WTC11 (cell line): ENCODE results near the gene GLRX2. TPM values are rescaled to one million over a fixed set of nuclear protein-coding genes. Genes with fewer than 3 reads are reported as not detected.

Experiments
- ATAC-seq: fragments of 200-7000 bp; cut with Tn5 transposase; 2 replicates; pipeline ENCODE4 v1.10.0; 2021; ENCODE audit warnings: mild to moderate bottlenecking, moderate library complexity
- CTCF ChIA-PET: fragments of 300-600 bp; sonication (Branson Sonifier 250); formaldehyde crosslinking; loops from one replicate; lab custom pipeline; 2021; ENCODE audit warnings: antibody characterized with exemption; lab: Charles Lee
- POLR2A ChIA-PET: fragments of 350-600 bp; sonication (Branson Sonifier 250); formaldehyde crosslinking; loops from one replicate; lab custom pipeline; 2021; ENCODE audit warnings: antibody characterized with exemption; lab: Charles Lee
- DNase-seq: peaks from one replicate; pipeline ENCODE4 v3.0.0; 2021; ENCODE audit warnings: low spot score
- H3K27ac Mint-ChIP-seq: 2 replicates; pipeline ENCODE4 v1.8.0; 2021; ENCODE audit warnings: mixed read lengths
- H3K27me3 Mint-ChIP-seq: 2 replicates; pipeline ENCODE4 v1.8.0; 2021; ENCODE audit warnings: low read depth, mild to moderate bottlenecking, moderate library complexity, mixed read lengths
- H3K36me3 Mint-ChIP-seq: 2 replicates; pipeline ENCODE4 v1.8.0; 2021; ENCODE audit warnings: mixed read lengths
- H3K4me1 Mint-ChIP-seq: 2 replicates; pipeline ENCODE4 v1.8.0; 2022; ENCODE audit warnings: mixed read lengths
- H3K4me3 Mint-ChIP-seq: 2 replicates; pipeline ENCODE4 v1.8.0; 2021; ENCODE audit warnings: mild to moderate bottlenecking, moderate library complexity, mixed read lengths
- H3K9me3 Mint-ChIP-seq: 2 replicates; pipeline ENCODE4 v1.8.0; 2021; ENCODE audit warnings: mixed read lengths
- CREB1 ChIP-seq: sonication (generic); formaldehyde crosslinking; IDR thresholded peaks from 2 replicates; pipeline ENCODE4 v1.8.0; 2023; ENCODE audit warnings: mild to moderate bottlenecking, missing genetic modification reagents
- CREM ChIP-seq: sonication (generic); formaldehyde crosslinking; IDR thresholded peaks from 2 replicates; pipeline ENCODE4 v1.8.1; 2022; ENCODE audit warnings: mild to moderate bottlenecking, missing genetic modification reagents, moderate library complexity
- ELF4 ChIP-seq: sonication (generic); formaldehyde crosslinking; IDR thresholded peaks from 2 replicates; pipeline ENCODE4 v1.8.1; 2022; ENCODE audit warnings: low read depth, mild to moderate bottlenecking, moderate library complexity, missing genetic modification reagents
- EMX1 ChIP-seq: fragments of 250-450 bp; sonication (Bioruptor Pico); IDR thresholded peaks from 2 replicates; pipeline ENCODE4 v1.8.0; 2021; ENCODE audit warnings: mild to moderate bottlenecking
- GRHL2 ChIP-seq: fragments of 250-450 bp; sonication (Bioruptor Pico); IDR thresholded peaks from 2 replicates; pipeline ENCODE4 v1.8.0; 2022; ENCODE audit warnings: mild to moderate bottlenecking, moderate library complexity; ENCODE audit not compliant: insufficient replicate concordance, severe bottlenecking
- NFYB ChIP-seq: sonication (generic); formaldehyde crosslinking; conservative IDR thresholded peaks from 2 replicates; pipeline ENCODE4 v1.8.0; 2022; ENCODE audit warnings: low read depth, missing genetic modification reagents
- NR1H2 ChIP-seq: sonication (generic); formaldehyde crosslinking; IDR thresholded peaks from 2 replicates; pipeline ENCODE4 v1.9.0; 2021; ENCODE audit warnings: mild to moderate bottlenecking, moderate library complexity, missing genetic modification reagents
- NR3C1 ChIP-seq: sonication (generic); formaldehyde crosslinking; conservative IDR thresholded peaks from 2 replicates; pipeline ENCODE4 v1.8.1; 2023; ENCODE audit warnings: low read depth, mild to moderate bottlenecking, missing genetic modification reagents
- TCF7 ChIP-seq: sonication (generic); formaldehyde crosslinking; IDR thresholded peaks from 2 replicates; pipeline ENCODE4 v1.8.0; 2022; ENCODE audit warnings: mild to moderate bottlenecking, low read depth, missing genetic modification reagents, moderate library complexity
- ZBTB21 ChIP-seq: sonication (generic); formaldehyde crosslinking; IDR thresholded peaks from 2 replicates; pipeline ENCODE4 v1.8.1; 2023; ENCODE audit warnings: mild to moderate bottlenecking, missing genetic modification reagents, borderline replicate concordance
- ZNF121 ChIP-seq: sonication (generic); formaldehyde crosslinking; IDR thresholded peaks from 2 replicates; pipeline ENCODE4 v1.8.0; 2023; ENCODE audit warnings: missing genetic modification reagents
- ZNF219 ChIP-seq: sonication (generic); formaldehyde crosslinking; IDR thresholded peaks from 2 replicates; pipeline ENCODE4 v1.8.0; 2023; ENCODE audit warnings: missing genetic modification reagents, mild to moderate bottlenecking, borderline replicate concordance
- total RNA-seq: library from RNA; stranded (reverse); gene quantifications from 3 replicates; pipeline ENCODE4 v1.2.3, GENCODE V29; 2021
- TF ChIP-seq, protein P1 (sequence below): sonication (generic); formaldehyde crosslinking; IDR thresholded peaks from 2 replicates; pipeline ENCODE4 v1.8.1; 2023; ENCODE audit warnings: mild to moderate bottlenecking, missing genetic modification reagents
- TF ChIP-seq, protein P2 (sequence below): fragments of 250-450 bp; sonication (Bioruptor Pico); IDR thresholded peaks from 2 replicates; pipeline ENCODE4 v1.9.0; 2021; ENCODE audit warnings: mild to moderate bottlenecking
- TF ChIP-seq, protein P3 (sequence below): sonication (generic); formaldehyde crosslinking; IDR thresholded peaks from 2 replicates; pipeline ENCODE4 v1.8.0; 2022; ENCODE audit warnings: mild to moderate bottlenecking, missing genetic modification reagents
- TF ChIP-seq, protein P4 (sequence below): sonication (generic); formaldehyde crosslinking; IDR thresholded peaks from 2 replicates; pipeline ENCODE4 v1.8.1; 2023; ENCODE audit warnings: mild to moderate bottlenecking, missing genetic modification reagents, moderate library complexity
- TF ChIP-seq, protein P5 (sequence below): sonication (generic); formaldehyde crosslinking; conservative IDR thresholded peaks from 2 replicates; pipeline ENCODE4 v1.8.1; 2023; ENCODE audit warnings: mild to moderate bottlenecking, low read depth, missing genetic modification reagents, moderate library complexity

Gene GLRX2
- total RNA-seq, 1 experiment from 2014 or later: 8.4 TPM

DNA sequence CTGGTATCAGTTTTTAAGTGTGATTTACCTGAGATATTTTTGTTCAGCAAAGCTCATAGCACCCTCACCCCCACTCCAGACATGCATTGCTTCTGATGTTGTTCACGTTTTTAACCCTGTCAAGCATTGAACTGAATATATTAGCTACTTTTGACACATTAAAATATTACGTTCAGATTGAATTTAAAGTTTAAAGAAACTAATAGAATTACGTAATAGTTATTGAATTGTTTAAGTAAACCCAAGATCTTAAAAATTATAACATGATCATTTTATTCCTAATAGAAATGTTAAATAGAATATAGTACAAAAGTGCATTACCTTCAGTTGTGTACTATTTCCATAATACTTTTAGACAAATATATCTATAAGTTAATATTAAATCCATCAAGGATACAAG lies 18.9 kb downstream of the GLRX2 start (continued):
- TF ChIP-seq, protein P1, sequence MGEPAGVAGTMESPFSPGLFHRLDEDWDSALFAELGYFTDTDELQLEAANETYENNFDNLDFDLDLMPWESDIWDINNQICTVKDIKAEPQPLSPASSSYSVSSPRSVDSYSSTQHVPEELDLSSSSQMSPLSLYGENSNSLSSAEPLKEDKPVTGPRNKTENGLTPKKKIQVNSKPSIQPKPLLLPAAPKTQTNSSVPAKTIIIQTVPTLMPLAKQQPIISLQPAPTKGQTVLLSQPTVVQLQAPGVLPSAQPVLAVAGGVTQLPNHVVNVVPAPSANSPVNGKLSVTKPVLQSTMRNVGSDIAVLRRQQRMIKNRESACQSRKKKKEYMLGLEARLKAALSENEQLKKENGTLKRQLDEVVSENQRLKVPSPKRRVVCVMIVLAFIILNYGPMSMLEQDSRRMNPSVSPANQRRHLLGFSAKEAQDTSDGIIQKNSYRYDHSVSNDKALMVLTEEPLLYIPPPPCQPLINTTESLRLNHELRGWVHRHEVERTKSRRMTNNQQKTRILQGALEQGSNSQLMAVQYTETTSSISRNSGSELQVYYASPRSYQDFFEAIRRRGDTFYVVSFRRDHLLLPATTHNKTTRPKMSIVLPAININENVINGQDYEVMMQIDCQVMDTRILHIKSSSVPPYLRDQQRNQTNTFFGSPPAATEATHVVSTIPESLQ (CRISPR knock-in tag): no peak

DNA sequence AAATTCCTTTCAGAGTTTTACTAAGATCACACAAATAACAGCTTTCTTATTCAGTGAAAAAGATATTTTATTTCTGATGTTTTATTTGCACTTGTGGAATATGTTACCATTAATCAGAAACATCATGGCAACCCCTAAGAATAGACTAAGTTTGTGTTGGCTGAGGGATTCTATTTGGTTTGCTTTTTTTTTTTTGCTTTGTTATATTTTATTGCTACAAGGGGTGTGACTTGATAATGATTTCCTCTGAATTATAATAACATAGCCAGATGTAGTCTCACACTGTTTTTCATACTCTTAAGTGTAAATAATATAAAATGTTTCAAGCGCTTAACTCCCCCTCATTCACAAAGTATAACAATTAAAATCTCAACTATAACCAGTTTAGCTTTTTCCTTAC lies 20.0 kb downstream of the GLRX2 start:
- no peak for TF ChIP-seq EMX1 (CRISPR knock-in tag)
- no peak for TF ChIP-seq CREB1 (CRISPR knock-in tag)
- TF ChIP-seq, protein P2, sequence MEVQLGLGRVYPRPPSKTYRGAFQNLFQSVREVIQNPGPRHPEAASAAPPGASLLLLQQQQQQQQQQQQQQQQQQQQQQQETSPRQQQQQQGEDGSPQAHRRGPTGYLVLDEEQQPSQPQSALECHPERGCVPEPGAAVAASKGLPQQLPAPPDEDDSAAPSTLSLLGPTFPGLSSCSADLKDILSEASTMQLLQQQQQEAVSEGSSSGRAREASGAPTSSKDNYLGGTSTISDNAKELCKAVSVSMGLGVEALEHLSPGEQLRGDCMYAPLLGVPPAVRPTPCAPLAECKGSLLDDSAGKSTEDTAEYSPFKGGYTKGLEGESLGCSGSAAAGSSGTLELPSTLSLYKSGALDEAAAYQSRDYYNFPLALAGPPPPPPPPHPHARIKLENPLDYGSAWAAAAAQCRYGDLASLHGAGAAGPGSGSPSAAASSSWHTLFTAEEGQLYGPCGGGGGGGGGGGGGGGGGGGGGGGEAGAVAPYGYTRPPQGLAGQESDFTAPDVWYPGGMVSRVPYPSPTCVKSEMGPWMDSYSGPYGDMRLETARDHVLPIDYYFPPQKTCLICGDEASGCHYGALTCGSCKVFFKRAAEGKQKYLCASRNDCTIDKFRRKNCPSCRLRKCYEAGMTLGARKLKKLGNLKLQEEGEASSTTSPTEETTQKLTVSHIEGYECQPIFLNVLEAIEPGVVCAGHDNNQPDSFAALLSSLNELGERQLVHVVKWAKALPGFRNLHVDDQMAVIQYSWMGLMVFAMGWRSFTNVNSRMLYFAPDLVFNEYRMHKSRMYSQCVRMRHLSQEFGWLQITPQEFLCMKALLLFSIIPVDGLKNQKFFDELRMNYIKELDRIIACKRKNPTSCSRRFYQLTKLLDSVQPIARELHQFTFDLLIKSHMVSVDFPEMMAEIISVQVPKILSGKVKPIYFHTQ (CRISPR knock-in tag): no peak
- TF ChIP-seq, protein P3, sequence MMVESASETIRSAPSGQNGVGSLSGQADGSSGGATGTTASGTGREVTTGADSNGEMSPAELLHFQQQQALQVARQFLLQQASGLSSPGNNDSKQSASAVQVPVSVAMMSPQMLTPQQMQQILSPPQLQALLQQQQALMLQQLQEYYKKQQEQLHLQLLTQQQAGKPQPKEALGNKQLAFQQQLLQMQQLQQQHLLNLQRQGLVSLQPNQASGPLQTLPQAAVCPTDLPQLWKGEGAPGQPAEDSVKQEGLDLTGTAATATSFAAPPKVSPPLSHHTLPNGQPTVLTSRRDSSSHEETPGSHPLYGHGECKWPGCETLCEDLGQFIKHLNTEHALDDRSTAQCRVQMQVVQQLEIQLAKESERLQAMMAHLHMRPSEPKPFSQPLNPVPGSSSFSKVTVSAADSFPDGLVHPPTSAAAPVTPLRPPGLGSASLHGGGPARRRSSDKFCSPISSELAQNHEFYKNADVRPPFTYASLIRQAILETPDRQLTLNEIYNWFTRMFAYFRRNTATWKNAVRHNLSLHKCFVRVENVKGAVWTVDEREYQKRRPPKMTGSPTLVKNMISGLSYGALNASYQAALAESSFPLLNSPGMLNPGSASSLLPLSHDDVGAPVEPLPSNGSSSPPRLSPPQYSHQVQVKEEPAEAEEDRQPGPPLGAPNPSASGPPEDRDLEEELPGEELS (CRISPR knock-in tag): no peak
- no peak for TF ChIP-seq GRHL2
- no peak for TF ChIP-seq ZNF121 (CRISPR knock-in tag)
- TF ChIP-seq CREM: no peak
- TF ChIP-seq, protein P4, sequence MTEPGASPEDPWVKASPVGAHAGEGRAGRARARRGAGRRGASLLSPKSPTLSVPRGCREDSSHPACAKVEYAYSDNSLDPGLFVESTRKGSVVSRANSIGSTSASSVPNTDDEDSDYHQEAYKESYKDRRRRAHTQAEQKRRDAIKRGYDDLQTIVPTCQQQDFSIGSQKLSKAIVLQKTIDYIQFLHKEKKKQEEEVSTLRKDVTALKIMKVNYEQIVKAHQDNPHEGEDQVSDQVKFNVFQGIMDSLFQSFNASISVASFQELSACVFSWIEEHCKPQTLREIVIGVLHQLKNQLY (CRISPR knock-in tag): no peak
- Mint-ChIP-seq H3K27ac (no peak overlapping the region), H3K27me3 (no peaks in the 10 kb centered on the region), H3K9me3 (no peaks in the 10 kb centered on the region), H3K4me3 (no peak overlapping the region), H3K36me3 (peaks cover 32% of the 10 kb centered on the region), H3K4me1 (peaks cover 5% of the 10 kb centered on the region; the same call in 1 of the 2 replicates)
- ChIA-PET POLR2A (no interaction called here), CTCF (interaction anchor here (1.3 kb wide), 1 partner anchor 15 kb away, joined by 4 read pairs; no protein-coding TSS in a partner anchor)
- no peak for ATAC-seq
- no peak for DNase-seq

DNA sequence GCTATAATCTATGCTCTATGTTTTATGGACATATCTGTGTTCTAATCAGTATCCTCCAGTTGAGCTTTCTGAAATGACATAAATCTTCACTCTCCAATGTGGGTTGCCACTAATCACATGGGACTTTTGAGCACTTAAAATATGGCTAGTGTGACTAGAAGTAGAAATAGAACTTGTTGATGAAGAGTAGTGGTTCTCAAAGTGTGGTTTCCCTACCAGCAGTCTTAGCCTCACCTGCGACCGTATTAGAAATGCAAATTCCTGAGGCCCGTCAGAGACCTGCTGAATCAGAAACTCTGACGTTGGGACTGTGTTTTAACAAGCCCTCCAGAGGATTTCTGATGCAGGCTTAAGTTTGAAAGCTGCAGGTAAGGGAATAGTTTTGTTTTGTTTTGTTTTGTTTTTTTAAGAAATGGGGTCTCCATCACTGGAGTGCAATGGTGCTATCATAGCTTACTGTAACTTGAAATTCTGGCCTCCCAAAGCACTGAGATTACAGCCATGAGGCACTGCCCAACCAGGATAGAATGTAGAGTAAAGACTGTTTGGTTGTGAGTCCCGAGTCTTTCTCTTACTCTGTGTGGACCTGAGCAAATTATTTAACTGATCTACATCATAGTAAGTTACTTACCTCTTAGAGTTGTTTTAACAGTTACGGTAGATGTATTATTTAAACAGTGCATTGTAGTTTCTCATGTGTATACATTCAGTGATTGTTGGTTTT lies 21.7 kb downstream of the GLRX2 start:
- no peaks in the 10 kb centered on the region for H3K27me3 Mint-ChIP-seq
- H3K36me3 Mint-ChIP-seq: peaks cover 44% of the 10 kb centered on the region
- H3K4me3 Mint-ChIP-seq: no peak overlapping the region
- peak overlapping the region; percentile 69 for H3K27ac Mint-ChIP-seq
- H3K9me3 Mint-ChIP-seq: no peaks in the 10 kb centered on the region; the same call in 1 of the 2 replicates
- H3K4me1 Mint-ChIP-seq: peaks cover 5% of the 10 kb centered on the region; the same call in 1 of the 2 replicates
- TF ChIP-seq ZNF219 (CRISPR knock-in tag) (no peak), TCF7 (CRISPR knock-in tag) (no peak), ZBTB21 (CRISPR knock-in tag) (no peak), NR1H2 (CRISPR knock-in tag) (no peak), ELF4 (no peak), NR3C1 (CRISPR knock-in tag) (no peak), NFYB (no peak), ZNF121 (CRISPR knock-in tag) (no peak)
- TF ChIP-seq, protein P5, sequence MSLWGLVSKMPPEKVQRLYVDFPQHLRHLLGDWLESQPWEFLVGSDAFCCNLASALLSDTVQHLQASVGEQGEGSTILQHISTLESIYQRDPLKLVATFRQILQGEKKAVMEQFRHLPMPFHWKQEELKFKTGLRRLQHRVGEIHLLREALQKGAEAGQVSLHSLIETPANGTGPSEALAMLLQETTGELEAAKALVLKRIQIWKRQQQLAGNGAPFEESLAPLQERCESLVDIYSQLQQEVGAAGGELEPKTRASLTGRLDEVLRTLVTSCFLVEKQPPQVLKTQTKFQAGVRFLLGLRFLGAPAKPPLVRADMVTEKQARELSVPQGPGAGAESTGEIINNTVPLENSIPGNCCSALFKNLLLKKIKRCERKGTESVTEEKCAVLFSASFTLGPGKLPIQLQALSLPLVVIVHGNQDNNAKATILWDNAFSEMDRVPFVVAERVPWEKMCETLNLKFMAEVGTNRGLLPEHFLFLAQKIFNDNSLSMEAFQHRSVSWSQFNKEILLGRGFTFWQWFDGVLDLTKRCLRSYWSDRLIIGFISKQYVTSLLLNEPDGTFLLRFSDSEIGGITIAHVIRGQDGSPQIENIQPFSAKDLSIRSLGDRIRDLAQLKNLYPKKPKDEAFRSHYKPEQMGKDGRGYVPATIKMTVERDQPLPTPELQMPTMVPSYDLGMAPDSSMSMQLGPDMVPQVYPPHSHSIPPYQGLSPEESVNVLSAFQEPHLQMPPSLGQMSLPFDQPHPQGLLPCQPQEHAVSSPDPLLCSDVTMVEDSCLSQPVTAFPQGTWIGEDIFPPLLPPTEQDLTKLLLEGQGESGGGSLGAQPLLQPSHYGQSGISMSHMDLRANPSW (CRISPR knock-in tag): no peak
- ChIA-PET POLR2A (no interaction called here), CTCF (no interaction called here)
- no peak for ATAC-seq
- DNase-seq: no peak
